ENCODE results near the gene DPY19L1.
A peak's percentile ranks its signal among the peaks of the same experiment; 100 is the strongest.
"Not testable (repeated sequence)": the region's sequence is repeated elsewhere in the genome, so short reads cannot be mapped to it uniquely, and the experiment has no call there.

DPY19L1 gene

DNA sequence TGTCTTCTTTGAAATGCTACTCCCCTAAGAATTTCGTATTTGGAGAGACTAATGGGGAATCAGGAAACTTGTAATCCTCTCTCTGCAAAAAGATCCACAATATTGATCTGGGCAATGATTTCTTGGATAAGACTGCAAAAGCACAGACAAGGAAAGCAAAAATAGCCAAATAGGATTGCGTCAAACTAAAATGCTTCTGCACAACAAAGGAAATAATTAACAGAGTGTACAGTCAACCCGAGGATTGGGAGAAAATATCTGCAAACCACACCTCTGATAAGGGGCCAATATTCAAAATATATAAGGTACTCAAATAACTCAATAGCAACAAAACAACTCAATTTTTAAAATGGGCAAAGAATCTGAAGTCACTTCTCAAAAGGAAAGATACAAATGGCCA lies 52.1 kb downstream of the DPY19L1 start:
- DNase-seq: not testable (repeated sequence)

DNA sequence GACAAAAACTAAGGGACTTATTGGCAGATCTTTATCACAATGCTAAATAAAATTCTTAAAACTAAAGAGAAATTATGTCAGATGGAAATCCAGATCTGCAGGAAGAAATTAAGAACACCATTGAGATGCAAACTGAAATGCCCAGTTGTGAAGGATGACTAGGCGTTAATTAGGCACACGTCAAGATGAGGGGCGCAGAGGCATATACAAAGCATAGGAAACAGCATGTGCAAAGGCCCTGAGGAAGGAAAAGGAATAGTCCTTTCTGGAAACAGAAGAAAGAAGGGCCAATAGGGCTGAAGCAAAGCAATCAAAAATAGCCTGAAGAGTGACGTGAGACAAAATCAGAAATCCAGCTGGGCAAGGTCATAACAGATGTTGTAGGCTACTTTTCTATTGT lies 53.1 kb downstream of the DPY19L1 start:
- not testable (repeated sequence) for DNase-seq

DNA sequence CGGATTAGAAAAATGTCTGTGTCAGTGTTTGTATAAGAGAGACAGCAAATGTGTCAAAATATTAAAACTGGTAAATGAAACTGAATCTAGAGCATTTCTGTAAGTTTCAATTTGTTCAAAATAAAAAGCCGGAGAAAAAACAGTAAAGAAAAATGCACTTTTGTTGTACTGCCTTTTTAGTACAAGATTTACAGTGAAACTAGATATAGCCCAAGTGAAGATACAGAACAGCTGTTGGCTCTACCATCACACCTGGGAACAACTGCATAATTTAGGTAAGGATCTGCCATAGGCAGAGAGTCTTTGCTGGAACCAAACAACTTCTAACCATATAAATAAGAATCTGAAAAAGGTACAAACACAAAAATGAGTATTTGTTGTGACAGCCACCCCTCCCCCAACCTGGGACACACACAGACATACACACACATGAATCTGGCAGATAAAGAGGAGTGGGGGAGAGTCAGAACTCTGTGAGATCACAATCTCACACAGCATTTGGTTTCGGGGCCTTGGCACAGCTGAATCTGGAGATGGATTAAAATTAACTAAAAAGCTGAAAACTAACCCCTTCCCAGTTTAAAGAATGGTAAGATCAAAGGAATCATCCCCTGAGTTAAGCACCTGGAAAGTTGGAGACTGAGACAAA lies 54.8 kb downstream of the DPY19L1 start:
- DNase-seq: no peak

DNA sequence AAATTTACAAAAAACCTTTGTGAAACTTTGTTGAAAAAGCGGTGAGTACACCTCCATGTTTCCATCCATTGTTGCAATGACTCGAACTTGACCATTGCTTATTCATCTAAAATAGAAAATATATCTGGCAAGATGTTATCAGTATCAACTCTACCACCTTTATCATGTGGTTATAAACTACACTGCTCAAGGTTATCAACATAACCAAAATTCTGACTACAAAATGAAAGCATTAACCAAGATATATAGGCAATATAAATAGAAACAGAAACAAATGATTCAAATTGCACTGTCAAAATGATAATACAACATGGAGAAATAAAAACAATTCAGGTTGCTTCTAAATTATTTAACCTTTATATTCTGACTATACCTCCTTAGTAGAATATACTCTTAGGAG lies 58.2 kb downstream of the DPY19L1 start:
- not testable (repeated sequence) for DNase-seq

DNA sequence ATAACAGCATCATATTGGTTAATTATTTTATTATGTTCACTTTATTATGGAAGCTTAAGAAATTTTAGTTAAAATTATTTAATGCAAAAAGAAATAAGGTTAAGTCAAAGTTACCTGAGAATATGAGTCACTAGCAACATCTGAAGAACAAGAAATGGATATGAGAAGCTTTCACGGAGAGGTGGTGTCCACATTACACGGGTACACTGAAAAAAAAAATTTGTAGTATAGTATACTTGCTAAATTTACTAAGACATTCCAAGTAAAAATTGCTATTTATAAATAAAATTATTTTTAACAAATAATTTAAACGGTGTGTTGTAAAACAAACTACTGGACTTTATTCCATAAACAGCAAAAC lies 63.9 kb downstream of the DPY19L1 start:
- no peak for DNase-seq

DNA sequence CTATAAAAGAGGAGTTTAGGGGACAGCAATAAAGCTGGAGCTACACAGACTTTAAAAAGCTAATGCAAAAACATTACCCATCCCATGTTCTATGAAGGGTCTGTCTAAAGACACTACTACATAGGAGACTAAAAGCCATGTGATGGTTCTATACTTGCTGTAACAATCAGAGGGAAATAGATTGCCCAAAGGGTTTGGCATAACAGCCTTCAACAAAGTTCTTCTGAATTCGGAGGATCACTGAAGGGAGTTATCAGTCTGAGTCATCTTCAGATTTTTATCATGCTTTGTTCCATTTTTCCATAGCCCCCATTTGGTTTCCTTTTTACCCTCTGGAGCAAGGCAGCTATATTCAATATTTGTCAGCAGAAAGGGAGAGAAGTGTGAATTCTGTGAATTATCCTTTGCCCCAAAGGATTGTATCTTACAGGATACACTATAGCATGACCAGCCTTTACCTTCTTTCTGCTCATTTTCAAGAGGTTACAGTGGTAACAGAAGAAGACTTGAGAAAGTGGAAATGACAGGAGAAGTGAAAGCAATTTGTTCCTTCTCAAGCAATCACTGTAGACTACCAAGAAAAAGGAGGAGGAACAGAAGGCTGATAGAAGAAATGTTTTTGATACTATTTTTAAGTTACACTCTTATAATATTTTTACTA lies 64.4 kb downstream of the DPY19L1 start:
- not testable (repeated sequence) for DNase-seq

DNA sequence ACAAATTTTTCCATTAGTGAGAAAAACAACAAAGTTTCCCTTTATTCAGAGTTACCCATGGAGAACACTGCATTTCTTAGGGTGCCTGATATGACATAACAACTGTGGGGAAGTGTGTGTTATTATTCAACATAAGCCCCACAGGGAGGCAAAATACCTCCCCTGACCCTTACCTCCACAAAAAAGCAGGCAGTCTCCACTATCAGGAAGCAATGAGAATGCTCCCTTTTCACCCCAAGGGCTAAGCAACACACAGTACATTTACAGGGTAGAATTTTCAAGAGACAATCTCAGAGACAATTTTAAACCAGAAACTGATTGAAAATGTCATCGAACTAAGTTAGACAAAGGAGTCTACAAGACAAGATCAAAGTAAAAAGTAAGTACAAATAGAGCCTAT lies 69.5 kb downstream of the DPY19L1 start:
- DNase-seq: not testable (repeated sequence)

DNA sequence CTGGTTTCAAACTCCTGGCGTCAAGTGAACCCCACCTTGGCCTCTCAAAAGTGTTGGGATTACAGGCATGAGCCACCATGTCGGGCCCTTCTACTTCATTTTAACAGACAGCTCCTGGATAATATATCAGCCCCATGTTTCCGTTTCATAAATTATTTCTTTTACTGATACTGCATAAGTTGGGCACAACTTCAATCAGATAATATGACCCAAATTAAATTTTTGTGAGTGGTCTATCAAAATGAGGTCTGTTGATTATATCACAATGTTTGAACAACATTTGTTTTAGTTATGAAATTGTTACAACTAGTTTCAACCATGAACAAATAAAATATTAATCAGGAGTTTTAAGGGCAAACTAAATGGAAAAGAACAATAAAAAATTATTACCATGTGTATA lies 70.8 kb downstream of the DPY19L1 start:
- DNase-seq: not testable (repeated sequence)

DNA sequence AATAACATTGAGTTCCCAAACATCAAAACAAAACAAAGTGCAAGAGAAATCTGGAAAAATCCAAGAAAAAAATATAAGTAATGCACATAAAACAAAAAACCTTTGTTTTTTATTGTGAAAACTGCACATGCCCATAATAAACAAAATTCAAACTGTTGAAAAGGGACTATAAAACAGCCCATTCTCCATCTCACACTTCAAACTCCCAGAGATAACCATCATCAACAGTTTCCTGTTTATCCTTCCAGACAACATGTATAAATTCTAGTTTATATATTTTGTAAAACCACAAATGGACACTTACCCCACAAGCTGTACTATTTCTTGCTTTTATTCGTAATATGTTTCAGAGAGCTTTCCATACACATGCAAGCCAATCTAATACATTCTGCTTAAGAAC lies 79.3 kb downstream of the DPY19L1 start:
- DNase-seq: no peak

DNA sequence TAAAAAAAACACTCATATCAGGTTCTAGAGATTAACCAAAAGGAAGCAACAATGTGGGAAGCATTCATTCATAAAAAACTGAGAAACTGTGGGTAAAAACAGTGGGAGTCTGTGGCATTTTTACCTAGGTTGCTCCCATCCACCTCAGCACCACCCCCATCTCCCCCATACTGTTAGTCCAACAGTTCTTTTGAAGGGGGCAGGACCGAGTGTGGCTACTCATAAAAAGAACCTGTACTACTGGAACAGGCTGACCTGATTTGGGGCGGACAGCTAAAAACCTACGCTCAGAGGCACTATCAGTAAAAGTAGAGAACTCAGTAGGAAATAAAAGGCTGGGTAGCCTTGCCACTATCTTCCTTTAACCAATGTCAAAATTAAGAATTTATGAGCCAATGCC lies 84.5 kb downstream of the DPY19L1 start:
- DNase-seq: no peak

DNA sequence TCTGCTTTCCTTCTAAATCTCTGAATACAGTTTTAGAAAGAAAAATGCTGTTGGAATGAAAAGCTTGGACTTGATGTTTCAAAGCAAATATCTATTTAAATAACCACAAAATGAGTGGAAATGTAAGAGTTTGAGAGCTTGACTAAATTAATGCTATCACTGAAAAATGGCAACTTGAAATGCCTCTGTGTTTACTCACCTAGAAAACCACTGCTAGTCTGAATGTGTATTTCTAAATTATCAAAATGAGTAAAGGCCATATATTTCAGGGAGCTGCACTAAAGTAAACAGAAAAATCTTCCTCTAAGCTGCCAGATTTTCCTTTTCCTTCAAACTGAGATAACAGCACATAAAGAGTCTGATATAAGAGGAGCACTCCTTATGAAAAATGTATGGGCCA lies 87.9 kb downstream of the DPY19L1 start:
- no peak for DNase-seq

DNA sequence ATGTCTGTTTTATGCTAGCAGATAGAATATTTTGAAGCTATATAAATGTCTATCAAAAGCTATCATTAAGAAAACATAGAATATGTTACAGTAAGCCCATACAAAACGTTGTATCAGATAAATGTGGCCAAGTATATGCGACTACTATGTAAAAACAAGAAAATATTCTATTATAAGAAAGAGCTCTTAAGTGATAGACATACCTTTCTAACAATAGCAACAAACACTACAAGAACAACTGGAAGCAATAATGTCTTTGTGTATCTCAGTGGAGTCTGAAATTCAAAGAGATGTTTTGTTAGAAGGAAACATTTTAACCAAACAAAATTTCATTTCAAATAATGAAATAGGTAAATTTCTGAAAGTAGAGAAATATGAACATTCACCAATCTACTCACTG lies 89.9 kb downstream of the DPY19L1 start:
- DNase-seq: not testable (repeated sequence)

DNA sequence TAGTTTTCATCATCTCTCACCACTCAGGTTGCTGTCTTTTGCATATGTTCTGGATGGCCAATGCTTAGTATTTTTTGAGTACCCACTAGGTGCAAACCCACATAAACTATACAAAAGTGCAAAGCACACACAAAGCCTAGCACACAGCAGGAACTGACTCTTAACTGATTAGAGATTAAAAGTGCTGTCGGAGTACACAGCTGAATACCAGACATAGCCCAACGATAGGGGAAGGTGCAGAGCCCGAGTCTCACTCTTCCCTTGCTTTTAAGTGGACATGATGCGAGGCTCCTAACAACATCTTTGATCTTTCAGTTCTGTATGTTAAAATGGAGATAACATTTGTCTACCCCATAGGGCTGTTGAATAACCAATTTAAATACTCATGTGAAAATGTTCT lies 90.8 kb downstream of the DPY19L1 start:
- DNase-seq: no peak

DNA sequence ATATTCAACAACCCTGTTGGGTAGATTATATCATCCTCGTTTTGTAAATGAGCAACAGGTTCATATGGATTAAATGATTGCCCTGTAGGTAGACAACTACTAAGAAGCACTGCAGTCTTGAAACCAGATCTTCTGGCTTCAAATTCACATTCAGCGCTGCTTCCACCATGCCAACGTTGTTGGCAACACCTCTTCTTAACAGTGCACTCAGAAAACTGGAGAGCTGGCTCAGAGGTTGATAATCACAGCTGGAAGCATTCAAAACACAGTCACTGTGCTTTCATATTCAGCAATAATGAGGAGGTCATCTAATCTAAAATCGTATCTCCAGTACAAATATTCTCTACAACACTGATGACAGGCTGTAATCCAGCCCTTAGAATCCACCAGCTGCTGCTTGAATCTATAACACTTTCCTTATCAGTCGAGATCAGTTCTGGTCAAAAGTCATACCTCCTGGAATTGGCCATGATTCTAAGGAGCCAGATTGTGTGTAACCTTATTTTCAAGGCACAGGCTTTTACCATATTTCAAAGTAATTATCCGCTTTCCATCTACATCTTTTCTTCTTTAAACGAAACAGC lies 91.3 kb downstream of the DPY19L1 start:
- DNase-seq: not testable (repeated sequence)

DNA sequence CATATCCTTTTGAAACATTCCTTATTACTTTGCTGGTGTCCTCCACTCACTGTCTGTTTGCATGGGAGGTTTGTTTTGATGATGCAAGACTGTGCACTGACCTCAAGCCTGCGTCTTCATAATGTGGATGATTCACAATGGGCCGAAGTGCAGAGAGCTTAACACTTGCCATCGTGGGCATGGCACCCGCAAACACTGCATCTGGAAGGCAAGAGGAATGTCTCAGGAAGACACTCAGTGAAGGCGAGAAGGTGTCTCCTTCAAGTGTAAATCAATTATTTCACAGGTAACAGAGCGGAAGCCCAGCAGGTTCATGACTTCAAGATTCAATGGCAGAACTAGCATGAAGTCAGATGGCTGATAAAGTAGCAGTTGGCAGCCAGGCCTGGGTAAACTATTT lies 98.1 kb downstream of the DPY19L1 start:
- no peak for DNase-seq

DNA sequence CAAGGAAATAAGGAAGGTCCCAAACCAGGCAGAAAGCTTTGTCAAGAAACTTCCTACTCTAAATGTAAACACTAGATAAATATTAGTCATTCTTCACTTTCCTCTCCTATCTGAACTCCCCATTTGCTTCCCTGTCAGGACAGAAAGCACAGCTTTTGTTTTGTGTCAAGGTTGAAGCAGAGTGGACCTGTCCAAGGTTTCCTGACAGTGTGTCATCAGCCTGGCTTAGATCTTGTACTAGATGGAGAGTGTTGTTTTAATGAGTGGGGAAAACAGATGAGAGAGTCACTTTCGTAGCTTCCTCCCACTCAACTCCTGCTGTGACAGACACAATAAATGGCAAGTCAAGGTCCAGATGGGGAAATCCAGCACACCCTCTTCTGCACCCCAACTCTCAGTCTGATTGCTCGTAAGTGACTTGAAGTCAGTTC lies 101.5 kb downstream of the DPY19L1 start:
- not testable (repeated sequence) for DNase-seq

DNA sequence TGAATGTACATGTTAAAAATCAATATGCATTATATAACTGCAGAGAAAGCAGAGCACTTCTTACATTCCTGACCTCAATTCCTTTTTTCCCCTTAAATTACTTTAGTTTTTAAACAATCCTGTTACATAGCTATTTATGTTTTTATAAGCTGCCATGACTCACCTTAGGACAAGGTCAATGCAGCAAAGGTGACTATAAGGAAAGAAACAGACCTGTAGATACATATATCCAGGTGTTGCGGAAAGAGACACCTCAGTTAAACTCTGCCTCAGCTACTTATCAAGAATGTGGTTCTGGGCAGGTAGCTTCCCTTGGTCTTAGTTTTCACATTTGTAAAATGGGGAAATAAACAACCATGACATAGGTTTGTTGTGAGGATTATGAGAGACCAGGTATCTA lies 105.5 kb downstream of the DPY19L1 start:
- no peak for DNase-seq

DNA sequence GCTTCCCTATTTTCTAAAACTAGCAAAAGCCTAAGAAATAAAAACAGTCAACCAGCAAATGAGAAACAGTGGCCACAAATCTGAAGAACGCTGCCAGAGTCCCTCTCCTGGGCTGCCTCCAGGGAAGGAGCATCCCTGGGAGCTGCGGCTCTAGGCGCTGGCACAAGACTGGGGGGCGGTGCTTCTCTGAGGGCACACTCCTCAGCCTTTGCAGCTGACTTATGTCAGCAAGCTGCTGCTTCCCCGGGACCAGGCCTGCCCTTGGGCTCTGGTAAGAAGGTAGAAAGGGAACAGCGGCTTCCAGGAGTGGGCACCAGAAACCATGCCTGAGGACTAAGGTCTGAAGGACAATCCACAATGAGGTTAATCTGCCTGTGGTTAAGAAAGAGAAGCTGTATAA lies 107.5 kb downstream of the DPY19L1 start:
- not testable (repeated sequence) for DNase-seq

DNA sequence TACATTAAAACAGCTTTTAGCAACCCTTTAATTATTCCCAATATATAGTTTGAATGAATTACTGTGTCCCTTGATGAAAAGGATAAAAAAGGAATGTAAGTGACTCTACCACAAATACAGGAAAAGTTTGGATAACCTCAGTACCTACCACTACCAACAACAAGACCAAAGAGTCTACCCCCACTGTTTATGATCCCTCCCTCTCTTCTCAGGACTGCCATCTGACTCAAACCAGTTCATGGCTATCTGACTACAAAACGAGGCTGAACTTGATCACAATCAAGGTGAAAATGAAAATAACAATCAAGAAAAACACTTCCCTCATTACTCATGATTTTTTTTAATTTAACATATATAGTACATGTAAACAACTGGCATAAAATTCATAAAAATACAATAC lies 108.7 kb downstream of the DPY19L1 start:
- DNase-seq: no peak

DNA sequence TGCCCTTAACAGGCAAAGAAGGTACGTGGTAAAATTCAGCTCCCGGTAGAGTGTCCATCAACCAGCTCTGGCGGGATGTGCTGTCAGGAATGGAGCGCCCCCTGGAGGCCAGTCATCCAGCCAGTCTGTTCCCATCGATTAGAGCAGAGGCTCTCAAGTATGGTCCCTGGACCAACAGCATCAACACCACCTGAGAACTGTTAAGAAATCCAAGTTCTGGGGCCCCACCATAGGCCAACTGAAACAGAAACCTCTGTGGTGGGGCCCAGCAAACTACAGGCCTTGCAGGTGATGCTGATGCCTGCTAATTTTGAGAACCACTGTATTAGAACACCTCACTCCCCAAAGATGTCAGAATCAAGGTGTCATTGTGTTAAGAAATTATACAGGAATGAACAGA lies 109.2 kb downstream of the DPY19L1 start:
- DNase-seq: peak; percentile 83

DNA sequence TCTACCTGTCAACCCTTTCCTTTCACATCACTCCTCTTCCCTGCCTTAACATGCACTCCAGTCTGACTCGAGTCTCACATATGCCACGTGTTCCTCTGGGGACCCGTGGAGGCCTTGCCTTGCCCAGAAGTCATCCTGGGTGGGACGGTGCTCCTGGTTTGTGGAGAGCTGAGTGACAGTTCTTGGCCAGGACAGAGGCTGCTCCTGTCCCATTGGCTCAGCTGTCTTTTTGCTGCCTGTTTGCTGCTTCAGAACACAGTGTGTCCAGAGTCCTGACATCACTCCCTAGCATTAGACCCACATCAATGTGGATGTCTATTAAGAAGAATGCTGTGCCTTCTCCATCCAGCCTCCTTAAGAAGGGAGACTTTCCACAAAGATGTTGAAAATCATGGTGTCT lies 116.8 kb downstream of the DPY19L1 start:
- DNase-seq: not testable (repeated sequence)

DNA sequence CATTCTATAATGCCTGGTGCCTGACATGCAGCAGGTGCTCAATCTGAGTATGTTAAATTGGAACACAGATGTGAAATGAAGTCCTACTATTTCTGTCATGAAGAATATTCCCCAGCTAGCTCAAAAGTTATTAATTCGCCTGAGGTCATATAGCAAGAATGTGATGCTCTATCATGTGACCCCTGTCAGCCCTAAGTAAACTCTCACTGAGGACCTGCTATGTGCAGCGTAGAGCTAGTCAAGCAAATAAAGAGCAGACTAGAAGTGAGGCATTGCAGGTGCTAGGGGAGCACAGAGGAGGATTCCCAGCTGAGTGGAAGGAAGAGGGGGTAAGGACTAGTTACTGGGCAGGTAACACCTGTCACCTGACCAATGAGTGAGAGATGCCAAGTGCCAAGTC lies 118.2 kb downstream of the DPY19L1 start:
- not testable (repeated sequence) for DNase-seq

DNA sequence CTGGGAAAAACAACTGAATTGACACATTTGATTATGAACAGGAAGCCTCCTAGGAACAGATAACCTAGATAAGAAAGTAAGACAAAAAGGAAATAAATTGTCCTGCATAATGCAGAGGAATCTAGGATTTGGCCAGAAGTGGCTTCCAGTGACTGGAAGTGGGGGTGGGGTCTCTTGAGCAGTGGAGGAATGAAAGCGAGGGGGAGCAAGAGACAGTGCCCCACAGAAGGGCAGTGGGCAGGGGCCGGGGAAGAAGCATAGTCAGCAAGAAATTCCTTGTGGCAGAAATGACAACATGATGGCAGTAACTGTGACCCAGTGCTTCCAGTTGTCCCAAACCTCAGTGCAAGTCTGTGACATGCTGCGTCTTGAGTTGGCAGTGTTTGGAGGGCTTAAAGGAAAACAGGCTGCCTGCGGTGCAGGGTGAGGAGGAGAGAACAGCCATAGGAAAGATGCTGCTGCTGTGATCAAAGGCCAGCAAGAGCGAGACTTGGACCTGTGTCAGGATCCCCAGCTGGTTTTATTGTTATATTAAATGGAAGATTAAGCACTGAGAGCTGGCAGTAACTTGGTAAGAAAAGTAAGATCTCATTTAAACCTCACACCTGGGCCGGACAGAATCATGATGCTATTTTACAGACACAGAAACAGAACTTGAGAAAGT lies 119.0 kb downstream of the DPY19L1 start:
- DNase-seq: not testable (repeated sequence)

DNA sequence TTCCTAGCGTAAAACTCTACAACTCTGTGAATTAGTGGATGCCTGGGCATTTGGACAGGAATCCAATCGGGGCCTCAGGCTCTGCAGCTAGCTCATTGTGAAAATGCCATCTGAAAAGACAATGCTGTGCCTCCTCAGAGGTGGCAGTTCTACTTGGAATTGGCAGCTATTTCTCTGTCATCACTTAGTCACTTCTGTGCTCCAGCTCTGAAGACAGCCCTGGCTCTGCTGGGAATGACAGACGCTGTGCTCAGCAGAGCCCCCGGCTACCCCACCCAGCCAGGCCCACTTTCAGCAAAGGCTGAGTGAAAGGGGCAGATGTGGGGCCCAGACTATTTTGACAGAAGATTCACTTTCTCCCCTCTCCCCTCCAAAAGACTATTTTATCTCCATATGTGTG lies 119.8 kb downstream of the DPY19L1 start:
- not testable (repeated sequence) for DNase-seq
